IMR-90 (cell line): ENCODE data around the gene ING5. TPM values are rescaled to one million over a fixed set of nuclear protein-coding genes. Genes with fewer than 3 reads are reported as not detected.

Experiments used
- ATAC-seq: fragments of 200-7000 bp; cut with Tn5 transposase; 2 replicates; pipeline ENCODE4 v1.9.1; 2020; ENCODE audit warnings: low read depth, mild to moderate bottlenecking, moderate library complexity
- BruUV-seq: library from RNA; stranded (reverse); fragments of 400-500 nt; replicated peaks from 2 replicates; lab custom pipeline; 2021; lab: Mats Ljungman, UMichigan
- CTCF ChIA-PET: fragments of 300-600 bp; formaldehyde crosslinking; extraction: SDS; loops from one replicate; lab custom pipeline; 2021; ENCODE audit warnings: antibody characterized with exemption; lab: Yijun Ruan, JAX
- POLR2A ChIA-PET: fragments of 300-600 bp; sonication (Branson Sonifier 250); formaldehyde crosslinking; loops from one replicate; lab custom pipeline; 2022; ENCODE audit warnings: antibody characterized with exemption; ENCODE audit not compliant: unreplicated experiment; lab: Charles Lee
- DNase-seq: peaks from one replicate; pipeline ENCODE4 v3.0.0; 2013
- H2AFZ ChIP-seq: replicated peaks from 2 replicates; pipeline ENCODE3; 2013; ENCODE audit warnings: low read length, mild to moderate bottlenecking; ENCODE audit not compliant: poor library complexity
- H2AK5ac ChIP-seq: 2 replicates; pipeline ENCODE4 v1.6.1; 2013; ENCODE audit warnings: low read depth, low read length, inconsistent platforms
- H2AK9ac ChIP-seq: replicated peaks from 2 replicates; pipeline ENCODE3; 2013; ENCODE audit warnings: mild to moderate bottlenecking, low read depth, low read length, moderate library complexity; ENCODE audit not compliant: poor library complexity
- H2BK120ac ChIP-seq: 2 replicates; pipeline ENCODE4 v1.6.1; 2013; ENCODE audit warnings: low read depth, low read length, inconsistent platforms
- H2BK15ac ChIP-seq: 3 replicates; pipeline ENCODE4 v1.6.1; 2013; ENCODE audit warnings: low read depth, low read length, inconsistent platforms
- H2BK20ac ChIP-seq: 2 replicates; pipeline ENCODE4 v1.6.1; 2013; ENCODE audit warnings: low read depth, mild to moderate bottlenecking, inconsistent platforms, low read length, moderate library complexity
- H2BK5ac ChIP-seq: 2 replicates; pipeline ENCODE4 v1.6.1; 2013; ENCODE audit warnings: mild to moderate bottlenecking, low read depth, low read length, inconsistent platforms; ENCODE audit not compliant: poor library complexity, severe bottlenecking
- H3K14ac ChIP-seq: replicated peaks from 2 replicates; pipeline ENCODE4 v1.6.1; 2013; ENCODE audit warnings: low read depth, low read length, inconsistent platforms
- H3K18ac ChIP-seq: 2 replicates; pipeline ENCODE4 v1.6.1; 2013; ENCODE audit warnings: low read depth, low read length, control low read depth
- H3K23ac ChIP-seq: 2 replicates; pipeline ENCODE4 v1.6.1; 2013; ENCODE audit warnings: low read depth, low read length, inconsistent platforms
- H3K27ac ChIP-seq: 2 replicates; pipeline ENCODE4 v1.5.1; 2013; ENCODE audit warnings: mild to moderate bottlenecking, control low read depth, low read length; ENCODE audit not compliant: insufficient read depth
- H3K27me3 ChIP-seq: 2 replicates; pipeline ENCODE4 v1.6.1; 2013; ENCODE audit warnings: low read length; ENCODE audit not compliant: control insufficient read depth, insufficient read depth
- H3K36me3 ChIP-seq: 2 replicates; pipeline ENCODE4 v1.6.1; 2013; ENCODE audit warnings: low read length, mixed read lengths; ENCODE audit not compliant: control insufficient read depth, insufficient read depth
- H3K4ac ChIP-seq: 2 replicates; pipeline ENCODE4 v1.6.1; 2013; ENCODE audit warnings: low read depth, low read length, inconsistent platforms
- H3K4me1 ChIP-seq: 2 replicates; pipeline ENCODE4 v1.6.1; 2013; ENCODE audit warnings: low read length, mixed read lengths; ENCODE audit not compliant: control insufficient read depth, insufficient read depth
- H3K4me2 ChIP-seq: 2 replicates; pipeline ENCODE4 v1.6.1; 2013; ENCODE audit warnings: low read depth, mild to moderate bottlenecking, control low read depth, low read length, moderate library complexity
- H3K4me3 ChIP-seq: 2 replicates; pipeline ENCODE4 v1.5.1; 2013; ENCODE audit warnings: low read depth, mild to moderate bottlenecking, control low read depth, low read length, moderate library complexity; ENCODE audit not compliant: insufficient read depth
- H3K56ac ChIP-seq: 2 replicates; pipeline ENCODE4 v1.6.1; 2013; ENCODE audit warnings: low read length, inconsistent platforms; ENCODE audit not compliant: insufficient read depth; ENCODE audit errors: extremely low read depth
- H3K79me1 ChIP-seq, 2 experiments: 2 replicates each; pipeline ENCODE4 v1.6.1; 2013; ENCODE audit warnings: low read length in 2 of 2, inconsistent platforms in 1 of 2, low read depth in 1 of 2
- H3K9ac ChIP-seq: 2 replicates; pipeline ENCODE4 v1.6.1; 2013; ENCODE audit warnings: low read depth, low read length, control low read depth
- H3K9me1 ChIP-seq: 2 replicates; pipeline ENCODE4 v1.6.1; 2013; ENCODE audit warnings: low read length, inconsistent platforms; ENCODE audit not compliant: insufficient read depth
- H3K9me3 ChIP-seq: 2 replicates; pipeline ENCODE4 v1.6.1; 2013; ENCODE audit warnings: low read length; ENCODE audit not compliant: control insufficient read depth, insufficient read depth
- H4K20me1 ChIP-seq: 2 replicates; pipeline ENCODE4 v1.6.1; 2013; ENCODE audit warnings: low read length, inconsistent platforms; ENCODE audit not compliant: insufficient read depth
- H4K5ac ChIP-seq: 2 replicates; pipeline ENCODE4 v1.6.1; 2013; ENCODE audit warnings: mild to moderate bottlenecking, low read depth, low read length, control low read depth
- H4K8ac ChIP-seq, 2 experiments: 2 replicates each; pipeline ENCODE4 v1.6.1; 2013; ENCODE audit warnings: low read depth in 2 of 2, low read length in 2 of 2, control low read depth in 1 of 2, inconsistent platforms in 1 of 2
- H4K91ac ChIP-seq: 2 replicates; pipeline ENCODE4 v1.6.1; 2013; ENCODE audit warnings: low read depth, low read length, inconsistent platforms; ENCODE audit not compliant: insufficient read depth
- BHLHE40 ChIP-seq: fragments of 150-350 bp; IDR thresholded peaks from 2 replicates; pipeline ENCODE4 v1.6.1; 2016; ENCODE audit warnings: mild to moderate bottlenecking, low read depth, low read length
- CHD1 ChIP-seq: IDR thresholded peaks from 2 replicates; pipeline ENCODE4 v1.6.1; 2012; ENCODE audit warnings: low read depth, low read length, improper control_type of control experiment
- ELK1 ChIP-seq: fragments of 150-350 bp; IDR thresholded peaks from 2 replicates; pipeline ENCODE4 v1.6.1; 2016; ENCODE audit warnings: low read depth, mild to moderate bottlenecking, low read length, moderate library complexity, borderline replicate concordance
- FOS ChIP-seq: fragments of 150-350 bp; IDR thresholded peaks from 2 replicates; pipeline ENCODE4 v1.6.1; 2016; ENCODE audit warnings: low read depth, low read length
- MAFK ChIP-seq: IDR thresholded peaks from 2 replicates; pipeline ENCODE4 v1.6.1; 2012; ENCODE audit warnings: low read depth, low read length, improper control_type of control experiment
- MAZ ChIP-seq: IDR thresholded peaks from 2 replicates; pipeline ENCODE4 v1.6.1; 2012; ENCODE audit warnings: low read depth, mild to moderate bottlenecking, low read length, improper control_type of control experiment, moderate library complexity, borderline replicate concordance
- NFE2L2 ChIP-seq: fragments of 150-350 bp; IDR thresholded peaks from 2 replicates; pipeline ENCODE4 v1.6.1; 2016; ENCODE audit warnings: low read depth, mild to moderate bottlenecking, low read length
- POLR2A ChIP-seq: IDR thresholded peaks from 2 replicates; pipeline ENCODE4 v1.6.1; 2012; ENCODE audit warnings: mild to moderate bottlenecking, low read depth, low read length
- RAD21 ChIP-seq: IDR thresholded peaks from 2 replicates; pipeline ENCODE4 v1.6.1; 2012; ENCODE audit warnings: low read length, improper control_type of control experiment
- RCOR1 ChIP-seq: IDR thresholded peaks from 2 replicates; pipeline ENCODE4 v1.6.1; 2012; ENCODE audit warnings: mild to moderate bottlenecking, low read length, improper control_type of control experiment; ENCODE audit not compliant: insufficient replicate concordance
- RFX5 ChIP-seq: IDR thresholded peaks from 2 replicates; pipeline ENCODE4 v1.8.0; 2012; ENCODE audit warnings: low read depth, mild to moderate bottlenecking, low read length, moderate library complexity
- SMC3 ChIP-seq: fragments of 150-350 bp; IDR thresholded peaks from 2 replicates; pipeline ENCODE4 v1.6.1; 2016; ENCODE audit warnings: low read depth, mild to moderate bottlenecking, antibody characterized with exemption, low read length, moderate library complexity
- USF2 ChIP-seq: fragments of 150-350 bp; IDR thresholded peaks from 2 replicates; pipeline ENCODE4 v1.6.1; 2017; ENCODE audit warnings: mild to moderate bottlenecking, antibody characterized with exemption, low read length, low read depth
- WGBS, 2 experiments: methylation state at CpG; one replicate each; pipeline versions ENCODE4 v1.1.5 to v1.1.7; 2013; ENCODE audit warnings: missing lambda C conversion rate in 2 of 2; ENCODE audit not compliant: insufficient read length in 1 of 2; ENCODE audit errors: extremely low coverage in 2 of 2; 5-methylcytosine and 5-hydroxymethylcytosine counted together
- dilution Hi-C: fragments of 300-500 bp; cut with HindIII; formaldehyde crosslinking; loops from one replicate; pipeline ENCODE4 v1.14.3; 2018; ENCODE audit warnings: low sequenced_read_pairs; ENCODE audit not compliant: unreplicated experiment
- in situ Hi-C: fragments of 300-500 bp; cut with MboI; formaldehyde crosslinking; loops from 3 replicates; pipeline ENCODE4 v1.14.3; 2019; ENCODE audit warnings: low sequenced_read_pairs, inconsistent platforms, mixed read lengths
- intact Hi-C: fragments of 100-400 bp; cut with micrococcal nuclease; formaldehyde crosslinking; loops from 2 replicates; pipeline ENCODE4 v1.10.0; 2022
- polyA plus RNA-seq, 3 experiments: library from polyadenylated mRNA; depleted of rRNA; stranded (reverse); fragments of >200 nt; gene quantifications; 2 replicates each; pipeline ENCODE4 v1.2.3, GENCODE V29; 2012; ENCODE audit warnings: low replicate concordance in 1 of 3
- total RNA-seq: library from RNA; depleted of rRNA; stranded (reverse); fragments of >200 nt; gene quantifications from 2 replicates; pipeline ENCODE4 v1.2.3, GENCODE V29; 2012
- TF ChIP-seq, protein P1 (sequence below): conservative IDR thresholded peaks from 2 replicates; pipeline ENCODE4 v1.5.1; 2012; ENCODE audit warnings: mild to moderate bottlenecking, low read depth, low read length, improper control_type of control experiment

ING5 gene
- total and polyA plus RNA-seq, 2 of the 4 experiments (the other 2 are of a cell fraction): 36.1 to 38.9 TPM

- ChIA-PET CTCF (no interaction called here), POLR2A (interaction anchor here (0.6 kb wide), 1 partner anchor 149 kb away, joined by 5 read pairs; no protein-coding TSS in a partner anchor)
- no TSS peak for BruUV-seq
- Histone ChIP-seq H2AK5ac (no peak overlapping the region), H3K9ac (no peak overlapping the region), H3K27me3 (no peaks in the 10 kb centered on the region), H2BK15ac (no peak overlapping the region), H3K4me3 (no peak overlapping the region), H3K14ac (no peak overlapping the region), H3K23ac (no peak overlapping the region), H3K4me2 (no peak overlapping the region), H2BK120ac (no peak overlapping the region), H2BK20ac (no peak overlapping the region), H4K5ac (no peak overlapping the region), H3K9me1 (peaks cover 7% of the 10 kb centered on the region), H2AK9ac (no peak overlapping the region), H2BK5ac (no peak overlapping the region), H3K4ac (no peak overlapping the region), H2AFZ (no peak overlapping the region), H3K27ac (no peak overlapping the region), H4K20me1 (peaks cover 33% of the 10 kb centered on the region), H3K9me3 (no peaks in the 10 kb centered on the region), H3K4me1 (no peaks in the 10 kb centered on the region), H3K56ac (no peak overlapping the region), H4K91ac (no peak overlapping the region), H3K36me3 (peaks cover 49% of the 10 kb centered on the region), H4K8ac (no peak overlapping the region), H3K18ac (no peak overlapping the region), H3K79me1 (peaks cover 25 to 49% of the 10 kb centered on the region in 2 experiments)
- DNase-seq: no peak
- dilution Hi-C loops (no loop called here), in situ Hi-C loops (loop anchor here (25.0 kb wide), 1 partner anchor 791 kb away; the partner anchor contains the start of gene AGXT), intact Hi-C loops (no loop called here)
- TF ChIP-seq USF2 (no peak), SMC3 (no peak), POLR2A (no peak), CHD1 (no peak), RAD21 (no peak), RCOR1 (no peak), ELK1 (no peak), NFE2L2 (no peak), RFX5 (no peak), MAZ (no peak), FOS (no peak), MAFK (no peak), BHLHE40 (no peak)
- TF ChIP-seq, protein P1, sequence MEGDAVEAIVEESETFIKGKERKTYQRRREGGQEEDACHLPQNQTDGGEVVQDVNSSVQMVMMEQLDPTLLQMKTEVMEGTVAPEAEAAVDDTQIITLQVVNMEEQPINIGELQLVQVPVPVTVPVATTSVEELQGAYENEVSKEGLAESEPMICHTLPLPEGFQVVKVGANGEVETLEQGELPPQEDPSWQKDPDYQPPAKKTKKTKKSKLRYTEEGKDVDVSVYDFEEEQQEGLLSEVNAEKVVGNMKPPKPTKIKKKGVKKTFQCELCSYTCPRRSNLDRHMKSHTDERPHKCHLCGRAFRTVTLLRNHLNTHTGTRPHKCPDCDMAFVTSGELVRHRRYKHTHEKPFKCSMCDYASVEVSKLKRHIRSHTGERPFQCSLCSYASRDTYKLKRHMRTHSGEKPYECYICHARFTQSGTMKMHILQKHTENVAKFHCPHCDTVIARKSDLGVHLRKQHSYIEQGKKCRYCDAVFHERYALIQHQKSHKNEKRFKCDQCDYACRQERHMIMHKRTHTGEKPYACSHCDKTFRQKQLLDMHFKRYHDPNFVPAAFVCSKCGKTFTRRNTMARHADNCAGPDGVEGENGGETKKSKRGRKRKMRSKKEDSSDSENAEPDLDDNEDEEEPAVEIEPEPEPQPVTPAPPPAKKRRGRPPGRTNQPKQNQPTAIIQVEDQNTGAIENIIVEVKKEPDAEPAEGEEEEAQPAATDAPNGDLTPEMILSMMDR: no peak
- ATAC-seq: no peak
- WGBS, 2 experiments: 96% methylated on average over 7 of the region's 13 CpGs; no CpG with 5 or more reads in 1 of the 2 experiments
Measured at GRCh38 chr2:241653210-241653750, 48.6 kb upstream of the ING5 start.
